WTC11 (cell line): ENCODE measurements around the gene MCEE. TPM values are rescaled to one million over a fixed set of nuclear protein-coding genes. Genes with fewer than 3 reads are reported as not detected.
"Not testable (repeated sequence)": the region's sequence is repeated elsewhere in the genome, so short reads cannot be mapped to it uniquely, and the experiment has no call there.

Experiments used
- ATAC-seq: fragments of 200-7000 bp; cut with Tn5 transposase; 2 replicates; pipeline ENCODE4 v1.10.0; 2021; ENCODE audit warnings: mild to moderate bottlenecking, moderate library complexity
- CTCF ChIA-PET: fragments of 300-600 bp; sonication (Branson Sonifier 250); formaldehyde crosslinking; loops from one replicate; lab custom pipeline; 2021; ENCODE audit warnings: antibody characterized with exemption; lab: Charles Lee
- POLR2A ChIA-PET: fragments of 350-600 bp; sonication (Branson Sonifier 250); formaldehyde crosslinking; loops from one replicate; lab custom pipeline; 2021; ENCODE audit warnings: antibody characterized with exemption; lab: Charles Lee
- DNase-seq: peaks from one replicate; pipeline ENCODE4 v3.0.0; 2021; ENCODE audit warnings: low spot score
- H3K27ac Mint-ChIP-seq: 2 replicates; pipeline ENCODE4 v1.8.0; 2021; ENCODE audit warnings: mixed read lengths
- H3K27me3 Mint-ChIP-seq: 2 replicates; pipeline ENCODE4 v1.8.0; 2021; ENCODE audit warnings: low read depth, mild to moderate bottlenecking, moderate library complexity, mixed read lengths
- H3K36me3 Mint-ChIP-seq: 2 replicates; pipeline ENCODE4 v1.8.0; 2021; ENCODE audit warnings: mixed read lengths
- H3K4me1 Mint-ChIP-seq: 2 replicates; pipeline ENCODE4 v1.8.0; 2022; ENCODE audit warnings: mixed read lengths
- H3K4me3 Mint-ChIP-seq: 2 replicates; pipeline ENCODE4 v1.8.0; 2021; ENCODE audit warnings: mild to moderate bottlenecking, moderate library complexity, mixed read lengths
- H3K9me3 Mint-ChIP-seq: 2 replicates; pipeline ENCODE4 v1.8.0; 2021; ENCODE audit warnings: mixed read lengths
- AFF4 ChIP-seq: sonication (generic); formaldehyde crosslinking; IDR thresholded peaks from 2 replicates; pipeline ENCODE4 v1.8.1; 2023; ENCODE audit warnings: mild to moderate bottlenecking, missing genetic modification reagents, borderline replicate concordance
- ATF3 ChIP-seq: sonication (generic); formaldehyde crosslinking; conservative IDR thresholded peaks from 2 replicates; pipeline ENCODE4 v1.8.1; 2022; ENCODE audit warnings: mild to moderate bottlenecking, missing genetic modification reagents
- CDX4 ChIP-seq: fragments of 250-450 bp; sonication (Bioruptor Pico); IDR thresholded peaks from 2 replicates; pipeline ENCODE4 v1.9.0; 2021; ENCODE audit warnings: moderate library complexity, mild to moderate bottlenecking, inconsistent platforms, borderline replicate concordance
- CTCF ChIP-seq: fragments of 200-600 bp; IDR thresholded peaks from 2 replicates; pipeline ENCODE4 v1.8.0; 2022; ENCODE audit warnings: antibody characterized with exemption
- MAX ChIP-seq: sonication (generic); formaldehyde crosslinking; IDR thresholded peaks from 2 replicates; pipeline ENCODE4 v1.8.0; 2022; ENCODE audit warnings: mild to moderate bottlenecking, missing genetic modification reagents
- NFYB ChIP-seq: sonication (generic); formaldehyde crosslinking; conservative IDR thresholded peaks from 2 replicates; pipeline ENCODE4 v1.8.0; 2022; ENCODE audit warnings: low read depth, missing genetic modification reagents
- OVOL2 ChIP-seq: fragments of 250-450 bp; sonication (Bioruptor Pico); IDR thresholded peaks from 2 replicates; pipeline ENCODE4 v1.9.0; 2021; ENCODE audit warnings: mild to moderate bottlenecking, borderline replicate concordance
- PRRX2 ChIP-seq: fragments of 250-450 bp; sonication (Bioruptor Pico); IDR thresholded peaks from 2 replicates; pipeline ENCODE4 v1.8.0; 2021; ENCODE audit warnings: mild to moderate bottlenecking
- TCF7 ChIP-seq: sonication (generic); formaldehyde crosslinking; IDR thresholded peaks from 2 replicates; pipeline ENCODE4 v1.8.0; 2022; ENCODE audit warnings: mild to moderate bottlenecking, low read depth, missing genetic modification reagents, moderate library complexity
- TP53 ChIP-seq: sonication (generic); formaldehyde crosslinking; IDR thresholded peaks from 2 replicates; pipeline ENCODE4 v1.8.1; 2023; ENCODE audit warnings: mild to moderate bottlenecking, missing genetic modification reagents
- USF1 ChIP-seq: sonication (generic); formaldehyde crosslinking; IDR thresholded peaks from 2 replicates; pipeline ENCODE4 v1.8.0; 2022; ENCODE audit warnings: mild to moderate bottlenecking, missing genetic modification reagents
- USF2 ChIP-seq: sonication (generic); formaldehyde crosslinking; IDR thresholded peaks from 2 replicates; pipeline ENCODE4 v1.8.1; 2023; ENCODE audit warnings: mild to moderate bottlenecking, missing genetic modification reagents, moderate library complexity
- ZBTB43 ChIP-seq: sonication (generic); formaldehyde crosslinking; IDR thresholded peaks from 2 replicates; pipeline ENCODE4 v1.8.1; 2023; ENCODE audit warnings: mild to moderate bottlenecking, missing genetic modification reagents
- ZMAT4 ChIP-seq: fragments of 250-450 bp; sonication (Bioruptor Pico); IDR thresholded peaks from 2 replicates; pipeline ENCODE4 v1.9.0; 2021; ENCODE audit warnings: mild to moderate bottlenecking
- total RNA-seq: library from RNA; stranded (reverse); gene quantifications from 3 replicates; pipeline ENCODE4 v1.2.3, GENCODE V29; 2021

Gene MCEE
- total RNA-seq, 1 experiment from 2014 or later = 18.7 TPM

GRCh38 chr2:71130152-71130904 lies at the start of gene MCEE, which contains the start of gene MPHOSPH10 (continued):
- TF ChIP-seq CDX4 (CRISPR knock-in tag) (no peak), MAX (CRISPR knock-in tag) (peak; percentile 94), AFF4 (no peak), TCF7 (CRISPR knock-in tag) (no peak), ATF3 (CRISPR knock-in tag) (no peak), TP53 (CRISPR knock-in tag) (no peak), USF1 (CRISPR knock-in tag) (peak; percentile 69), ZMAT4 (CRISPR knock-in tag) (no peak), NFYB (CRISPR knock-in tag) (peak; percentile 18; the same call in 1 of the 2 replicates), ZBTB43 (CRISPR knock-in tag) (0 out of 2 replicates have a peak, but pooled peaks have one; percentile 83)

GRCh38 chr2:71178836-71179235 lies 48.8 kb upstream of the MCEE start:
- H3K27me3 Mint-ChIP-seq, POLR2A ChIA-PET, H3K36me3 Mint-ChIP-seq, H3K9me3 Mint-ChIP-seq, H3K27ac Mint-ChIP-seq, H3K4me3 Mint-ChIP-seq, DNase-seq: not testable (repeated sequence)
- peaks cover 34% of the 10 kb centered on the region for H3K4me1 Mint-ChIP-seq
- peak; percentile 21; the same call in 1 of the 2 replicates for ATAC-seq
- CTCF ChIA-PET = interaction anchor here (1.2 kb wide), 1 partner anchor 23 kb away, joined by 3 read pairs; no protein-coding TSS in a partner anchor

GRCh38 chr2:71174207-71174606 lies 44.2 kb upstream of the MCEE start:
- CTCF ChIA-PET = interaction anchor here (1.8 kb wide), 1 partner anchor 17 kb away, joined by 8 read pairs; no protein-coding TSS in a partner anchor
- DNase-seq = no peak
- no peaks in the 10 kb centered on the region for H3K36me3 Mint-ChIP-seq
- POLR2A ChIA-PET = no interaction called here
- no peak for ATAC-seq
- H3K27me3 Mint-ChIP-seq = peaks cover 2% of the 10 kb centered on the region; the same call in 1 of the 2 replicates
- H3K4me3 Mint-ChIP-seq = no peak overlapping the region
- H3K4me1 Mint-ChIP-seq = peaks cover 19% of the 10 kb centered on the region
- H3K27ac Mint-ChIP-seq = no peak overlapping the region
- H3K9me3 Mint-ChIP-seq = 0 out of 2 replicates have a peak, but pooled peaks cover 3% of the 10 kb centered on the region
- no peak for TF ChIP-seq PRRX2
- no peak for TF ChIP-seq AFF4
- TF ChIP-seq USF2 (CRISPR knock-in tag) = no peak
- no peak for TF ChIP-seq CTCF
- no peak for TF ChIP-seq OVOL2
- no peak for TF ChIP-seq TP53 (CRISPR knock-in tag)
